GM12878 (cell line): ENCODE measurements around the gene TTLL11. TPM values are rescaled to one million over a fixed set of nuclear protein-coding genes. Genes with fewer than 3 reads are reported as not detected.

Source experiments
- BCLAF1 ChIP-seq: fragments of 450-650 bp; IDR thresholded peaks from 2 replicates; pipeline ENCODE4 v1.6.1; 2017; ENCODE audit warnings: antibody characterized with exemption, mild to moderate bottlenecking, moderate library complexity
- polyA plus RNA-seq, 11 experiments: library from polyadenylated mRNA; depleted of rRNA in 4 of 11; unstranded in 6 of 11; stranded (reverse) in 5 of 11; fragments of >200 nt; fragmentation: Nextera tagmentation in 4 of 11; fragmentation: Illumina TruSeq in 1 of 11; extraction: Ambion mirVana in 4 of 11; extraction: Trizol in 1 of 11; gene quantifications; 1 replicate in 1 of 11; 2 replicates in 10 of 11; pipeline versions ENCODE4 v1.2.1 to v1.2.3, GENCODE V29; 2011 to 2016; ENCODE audit warnings: inconsistent platforms in 2 of 11, missing spikeins in 2 of 11, low read depth in 1 of 11
- total RNA-seq, 4 experiments: library from RNA; depleted of rRNA in 3 of 4; stranded (reverse); fragments of >200 nt in 3 of 4; fragmentation: Illumina TruSeq in 1 of 4; extraction: Trizol in 1 of 4; gene quantifications; 2 replicates each; pipeline versions ENCODE4 v1.2.1 to v1.2.3, GENCODE V29; 2013 to 2021
- TF ChIP-seq, protein P1 (sequence below): fragments of 450-650 bp; IDR thresholded peaks from 2 replicates; pipeline ENCODE4 v1.6.1; 2016; ENCODE audit warnings: mild to moderate bottlenecking, moderate library complexity, borderline replicate concordance

The TTLL11 gene
- total and polyA plus RNA-seq, 10 of the 15 experiments (the other 5 are each of a cell fraction or from before 2014, with no cell fraction given): 1.2 to 3.7 (median 2.9) TPM

GRCh38 chr9:121823451-121824169 is 269.5 kb downstream of the TTLL11 start (continued):
- TF ChIP-seq BCLAF1: no peak
- TF ChIP-seq, protein P1, sequence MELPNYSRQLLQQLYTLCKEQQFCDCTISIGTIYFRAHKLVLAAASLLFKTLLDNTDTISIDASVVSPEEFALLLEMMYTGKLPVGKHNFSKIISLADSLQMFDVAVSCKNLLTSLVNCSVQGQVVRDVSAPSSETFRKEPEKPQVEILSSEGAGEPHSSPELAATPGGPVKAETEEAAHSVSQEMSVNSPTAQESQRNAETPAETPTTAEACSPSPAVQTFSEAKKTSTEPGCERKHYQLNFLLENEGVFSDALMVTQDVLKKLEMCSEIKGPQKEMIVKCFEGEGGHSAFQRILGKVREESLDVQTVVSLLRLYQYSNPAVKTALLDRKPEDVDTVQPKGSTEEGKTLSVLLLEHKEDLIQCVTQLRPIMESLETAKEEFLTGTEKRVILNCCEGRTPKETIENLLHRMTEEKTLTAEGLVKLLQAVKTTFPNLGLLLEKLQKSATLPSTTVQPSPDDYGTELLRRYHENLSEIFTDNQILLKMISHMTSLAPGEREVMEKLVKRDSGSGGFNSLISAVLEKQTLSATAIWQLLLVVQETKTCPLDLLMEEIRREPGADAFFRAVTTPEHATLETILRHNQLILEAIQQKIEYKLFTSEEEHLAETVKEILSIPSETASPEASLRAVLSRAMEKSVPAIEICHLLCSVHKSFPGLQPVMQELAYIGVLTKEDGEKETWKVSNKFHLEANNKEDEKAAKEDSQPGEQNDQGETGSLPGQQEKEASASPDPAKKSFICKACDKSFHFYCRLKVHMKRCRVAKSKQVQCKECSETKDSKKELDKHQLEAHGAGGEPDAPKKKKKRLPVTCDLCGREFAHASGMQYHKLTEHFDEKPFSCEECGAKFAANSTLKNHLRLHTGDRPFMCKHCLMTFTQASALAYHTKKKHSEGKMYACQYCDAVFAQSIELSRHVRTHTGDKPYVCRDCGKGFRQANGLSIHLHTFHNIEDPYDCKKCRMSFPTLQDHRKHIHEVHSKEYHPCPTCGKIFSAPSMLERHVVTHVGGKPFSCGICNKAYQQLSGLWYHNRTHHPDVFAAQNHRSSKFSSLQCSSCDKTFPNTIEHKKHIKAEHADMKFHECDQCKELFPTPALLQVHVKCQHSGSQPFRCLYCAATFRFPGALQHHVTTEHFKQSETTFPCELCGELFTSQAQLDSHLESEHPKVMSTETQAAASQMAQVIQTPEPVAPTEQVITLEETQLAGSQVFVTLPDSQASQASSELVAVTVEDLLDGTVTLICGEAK: no peak
